Tibial nerve (tissue), 3 donors: ENCODE data around the gene IL36A.

Experiments
- CTCF ChIP-seq, 5 experiments: fragments of 200-600 bp in 3 of 5; fragments of 450-650 bp in 2 of 5; sonication (generic) in 3 of 5; IDR thresholded peaks; one replicate each; pipeline ENCODE4 v1.5.1; 2016 to 2019; ENCODE audit warnings: antibody characterized with exemption in 5 of 5, mild to moderate bottlenecking in 3 of 5, moderate library complexity in 2 of 5
- POLR2A ChIP-seq, 2 donors: fragments of 450-650 bp; IDR thresholded peaks; one replicate each; pipeline ENCODE4 v1.6.1; 2017; ENCODE audit warnings: antibody characterized with exemption in 2 of 2, mild to moderate bottlenecking in 2 of 2, moderate library complexity in 2 of 2

- TF ChIP-seq CTCF (IDR thresholded peaks at IDR 0.05) (no peak), POLR2A (IDR thresholded peaks at IDR 0.05) (no peak)
Measured at GRCh38 chr2:112960230-112960825, 44.9 kb upstream of the IL36A start.
